H9 (cell line): Measurements from ENCODE around the gene FTO. TPM values are rescaled to one million over a fixed set of nuclear protein-coding genes. Genes with fewer than 3 reads are reported as not detected.

Experiments
- DNase-seq: peaks from one replicate; pipeline ENCODE4 v3.0.0-alpha.2; 2017
- H2AFZ ChIP-seq: one replicate; pipeline ENCODE4 v1.6.1; 2013; ENCODE audit warnings: mild to moderate bottlenecking, low read length, control low read depth, moderate library complexity
- H2AK5ac ChIP-seq: 2 replicates; pipeline ENCODE4 v1.6.1; 2013; ENCODE audit warnings: low read length, control low read depth, mixed read lengths; ENCODE audit not compliant: insufficient read length
- H2BK120ac ChIP-seq: one replicate; pipeline ENCODE4 v1.6.1; 2013; ENCODE audit warnings: low read depth, mild to moderate bottlenecking, low read length, control low read depth, inconsistent platforms; ENCODE audit not compliant: poor library complexity, severe bottlenecking
- H2BK12ac ChIP-seq: 2 replicates; pipeline ENCODE4 v1.6.1; 2013; ENCODE audit warnings: low read length, control low read depth, mixed read lengths, low read depth; ENCODE audit not compliant: insufficient read length
- H2BK15ac ChIP-seq: 2 replicates; pipeline ENCODE4 v1.6.1; 2013; ENCODE audit warnings: low read depth, low read length, control low read depth
- H2BK20ac ChIP-seq: one replicate; pipeline ENCODE4 v1.6.1; 2013; ENCODE audit warnings: low read depth, mild to moderate bottlenecking, low read length, control low read depth, inconsistent platforms; ENCODE audit not compliant: poor library complexity, severe bottlenecking
- H2BK5ac ChIP-seq: 2 replicates; pipeline ENCODE4 v1.6.1; 2013; ENCODE audit warnings: low read length, control low read depth, mixed read lengths; ENCODE audit not compliant: insufficient read length
- H3K14ac ChIP-seq: 2 replicates; pipeline ENCODE4 v1.6.1; 2013; ENCODE audit warnings: low read length, control low read depth; ENCODE audit not compliant: insufficient read depth
- H3K18ac ChIP-seq: 2 replicates; pipeline ENCODE4 v1.6.1; 2013; ENCODE audit warnings: low read depth, mild to moderate bottlenecking, mixed read lengths, low read length, control low read depth; ENCODE audit not compliant: insufficient read length
- H3K23ac ChIP-seq: 2 replicates; pipeline ENCODE4 v1.6.1; 2013; ENCODE audit warnings: low read length, control low read depth, mixed read lengths, low read depth; ENCODE audit not compliant: insufficient read length
- H3K23me2 ChIP-seq: 2 replicates; pipeline ENCODE4 v1.6.1; 2013; ENCODE audit warnings: low read depth, mild to moderate bottlenecking, mixed read lengths, low read length, control low read depth; ENCODE audit not compliant: insufficient read length, poor library complexity, severe bottlenecking
- H3K27ac ChIP-seq: 2 replicates; pipeline ENCODE4 v1.5.1; 2013; ENCODE audit warnings: low read length, control low read depth, mixed read lengths, low read depth; ENCODE audit not compliant: insufficient read length
- H3K27me3 ChIP-seq: 2 replicates; pipeline ENCODE4 v1.6.1; 2013; ENCODE audit warnings: low read length, control low read depth, inconsistent platforms; ENCODE audit not compliant: insufficient read depth
- H3K4ac ChIP-seq: 2 replicates; pipeline ENCODE4 v1.6.1; 2013; ENCODE audit warnings: low read depth, mild to moderate bottlenecking, control low read depth, inconsistent platforms, low read length, moderate library complexity
- H3K4me1 ChIP-seq: 2 replicates; pipeline ENCODE4 v1.6.1; 2013; ENCODE audit warnings: low read length, control low read depth, inconsistent platforms; ENCODE audit not compliant: insufficient read depth
- H3K4me2 ChIP-seq: 2 replicates; pipeline ENCODE4 v1.6.1; 2013; ENCODE audit warnings: low read length, control low read depth, mixed read lengths; ENCODE audit not compliant: insufficient read length, insufficient read depth
- H3K56ac ChIP-seq: 2 replicates; pipeline ENCODE4 v1.6.1; 2013; ENCODE audit warnings: low read depth, mild to moderate bottlenecking, mixed read lengths, low read length, control low read depth; ENCODE audit not compliant: insufficient read length
- H3K79me1 ChIP-seq: 2 replicates; pipeline ENCODE4 v1.6.1; 2013; ENCODE audit warnings: low read depth, mild to moderate bottlenecking, moderate library complexity, low read length, control low read depth, inconsistent platforms; ENCODE audit not compliant: insufficient read depth, poor library complexity, severe bottlenecking
- H3K79me2 ChIP-seq: 2 replicates; pipeline ENCODE4 v1.6.1; 2013; ENCODE audit warnings: low read length, control low read depth, inconsistent platforms; ENCODE audit not compliant: insufficient read depth
- H3K9ac ChIP-seq: 2 replicates; pipeline ENCODE4 v1.6.1; 2013; ENCODE audit warnings: low read length, control low read depth, mixed read lengths; ENCODE audit not compliant: insufficient read length; ENCODE audit errors: extremely low read depth
- H3K9me3 ChIP-seq: one replicate; pipeline ENCODE4 v1.6.1; 2013; ENCODE audit warnings: low read depth, low read length, inconsistent platforms; ENCODE audit not compliant: control insufficient read depth
- H3T11ph ChIP-seq: one replicate; pipeline ENCODE4 v1.6.1; 2013; ENCODE audit warnings: mild to moderate bottlenecking, low read length, control low read depth, inconsistent platforms
- H4K20me1 ChIP-seq: one replicate; pipeline ENCODE4 v1.6.1; 2013; ENCODE audit not compliant: control insufficient read depth, insufficient read length, insufficient read depth
- H4K5ac ChIP-seq: 2 replicates; pipeline ENCODE4 v1.6.1; 2013; ENCODE audit warnings: low read depth, mild to moderate bottlenecking, mixed read lengths, low read length, control low read depth; ENCODE audit not compliant: insufficient read length
- H4K8ac ChIP-seq: replicated peaks from 2 replicates; pipeline ENCODE4 v1.6.1; 2013; ENCODE audit warnings: low read length, control low read depth, mixed read lengths, low read depth; ENCODE audit not compliant: insufficient read length
- H4K91ac ChIP-seq: 2 replicates; pipeline ENCODE4 v1.6.1; 2013; ENCODE audit warnings: low read depth, mild to moderate bottlenecking, moderate library complexity, mixed read lengths, low read length, control low read depth; ENCODE audit not compliant: insufficient read length
- H3K27ac Mint-ChIP-seq, 3 experiments: 2 replicates in 2 of 3; 3 replicates in 1 of 3; pipeline ENCODE4 v1.8.0; 2020 to 2021; ENCODE audit warnings: mixed read lengths in 3 of 3, mild to moderate bottlenecking in 1 of 3, moderate library complexity in 1 of 3
- H3K27me3 Mint-ChIP-seq: 2 replicates; pipeline ENCODE4 v1.8.0; 2021; ENCODE audit warnings: low read depth, mild to moderate bottlenecking, moderate library complexity, mixed read lengths
- H3K36me3 Mint-ChIP-seq, 3 experiments: 2 replicates in 2 of 3; 3 replicates in 1 of 3; pipeline ENCODE4 v1.8.0; 2020 to 2021; ENCODE audit warnings: low read depth in 3 of 3, mixed read lengths in 3 of 3; ENCODE audit not compliant: insufficient read depth in 1 of 3
- H3K4me1 Mint-ChIP-seq, 2 experiments: 2 replicates each; pipeline ENCODE4 v1.8.0; 2020; ENCODE audit warnings: mixed read lengths in 2 of 2
- H3K4me3 Mint-ChIP-seq, 2 experiments: 2 replicates in 1 of 2; 3 replicates in 1 of 2; pipeline ENCODE4 v1.8.0; 2020 to 2021; ENCODE audit warnings: mild to moderate bottlenecking in 2 of 2, mixed read lengths in 2 of 2, moderate library complexity in 1 of 2
- H3K9me3 Mint-ChIP-seq, 2 experiments: 2 replicates in 1 of 2; 3 replicates in 1 of 2; pipeline ENCODE4 v1.8.0; 2020; ENCODE audit warnings: mild to moderate bottlenecking in 2 of 2, mixed read lengths in 2 of 2, moderate library complexity in 1 of 2
- CTCF ChIP-seq: fragments of 200-600 bp; sonication (generic); conservative IDR thresholded peaks from 3 replicates; pipeline ENCODE4 v1.8.0; 2021; ENCODE audit warnings: antibody characterized with exemption, mild to moderate bottlenecking
- WGBS: extraction: QIAGEN DNeasy Blood & Tissue Kit; methylation state at CpG from one replicate; pipeline ENCODE4 v1.1.7; 2013; ENCODE audit warnings: missing lambda C conversion rate, low lambda C conversion rate, mixed read lengths; ENCODE audit not compliant: insufficient read length; ENCODE audit errors: extremely low coverage; 5-methylcytosine and 5-hydroxymethylcytosine counted together
- total RNA-seq: library from RNA; stranded (reverse); gene quantifications from 2 replicates; pipeline ENCODE4 v1.2.1, GENCODE V29; 2021

The FTO gene
- total RNA-seq, 1 experiment from 2014 or later = 67.9 TPM

GRCh38 chr16:54102888-54103866 is 399.2 kb downstream of the FTO start:
- H3K4me2 ChIP-seq = no peak overlapping the region
- DNase-seq = no peak
- H3K18ac ChIP-seq = no peak overlapping the region
- no peak overlapping the region for H4K91ac ChIP-seq
- no peak overlapping the region for H3K4ac ChIP-seq
- H3T11ph ChIP-seq = no peak overlapping the region
- Mint-ChIP-seq H3K4me3 (no peak overlapping the region), H3K36me3 (no peaks in the 10 kb centered on the region; a peak in 1 of 7 replicates), H3K27ac (no peak overlapping the region; a peak in 1 of 7 replicates), H3K9me3 (peaks cover 0 to 2% of the 10 kb centered on the region in 2 experiments; a peak in 1 of 5 replicates), H3K4me1 (peaks cover 2 to 8% of the 10 kb centered on the region in 2 experiments; a peak in 1 of 4 replicates), H3K27me3 (no peaks in the 10 kb centered on the region)
- H2AFZ ChIP-seq = no peak overlapping the region
- no peaks in the 10 kb centered on the region for H3K79me2 ChIP-seq
- WGBS = no CpG with 5 or more reads among the region's 10 CpGs
- no peaks in the 10 kb centered on the region for H3K79me1 ChIP-seq
- no peak overlapping the region for H4K5ac ChIP-seq
- H4K8ac ChIP-seq = no peak overlapping the region
- H4K20me1 ChIP-seq = no peaks in the 10 kb centered on the region
- H3K27ac ChIP-seq = no peak overlapping the region
- no peak overlapping the region for H3K23ac ChIP-seq
- H3K23me2 ChIP-seq = no peaks in the 10 kb centered on the region
- no peak for TF ChIP-seq CTCF
- no peak overlapping the region for H2BK120ac ChIP-seq
- no peak overlapping the region for H3K56ac ChIP-seq
- no peak overlapping the region for H2BK15ac ChIP-seq
- no peak overlapping the region for H3K14ac ChIP-seq
- no peak overlapping the region for H2BK20ac ChIP-seq
- H2AK5ac ChIP-seq = no peak overlapping the region
- no peak overlapping the region for H2BK12ac ChIP-seq
- no peak overlapping the region for H3K9ac ChIP-seq
- no peaks in the 10 kb centered on the region for H3K4me1 ChIP-seq
- H3K9me3 ChIP-seq = no peaks in the 10 kb centered on the region
- H2BK5ac ChIP-seq = no peak overlapping the region
- H3K27me3 ChIP-seq = no peaks in the 10 kb centered on the region
